Transverse colon (tissue), 4 donors: ENCODE results near the gene FAM174C. TPM values are rescaled to one million over a fixed set of nuclear protein-coding genes. Genes with fewer than 3 reads are reported as not detected.

Source experiments
- DNase-seq: peaks from one replicate; pipeline ENCODE4 v3.0.0-alpha.2; 2019
- H3K27ac ChIP-seq, 4 donors: fragments of 200-600 bp; sonication (generic); 2 replicates each; pipeline ENCODE4 v1.5.1; 2016 to 2018; ENCODE audit warnings: inconsistent platforms in 4 of 4
- H3K27me3 ChIP-seq: fragments of 200-600 bp; sonication (generic); 2 replicates; pipeline ENCODE4 v1.5.1; 2017; ENCODE audit warnings: inconsistent platforms
- H3K36me3 ChIP-seq, 4 donors: fragments of 200-600 bp; sonication (generic); 2 replicates each; pipeline ENCODE4 v1.5.1; 2017 to 2019; ENCODE audit warnings: inconsistent platforms in 4 of 4
- H3K4me1 ChIP-seq, 4 donors: fragments of 200-600 bp; sonication (generic); 2 replicates each; pipeline ENCODE4 v1.5.1; 2017 to 2020; ENCODE audit warnings: inconsistent platforms in 4 of 4
- H3K4me3 ChIP-seq, 4 donors: fragments of 200-600 bp; sonication (generic); 1 replicate in 1 of 4; 2 replicates in 3 of 4; pipeline versions ENCODE4 v1.5.1 to v1.6.1; 2017 to 2019; ENCODE audit warnings: inconsistent platforms in 4 of 4
- H3K9me3 ChIP-seq, 2 donors: fragments of 200-600 bp; sonication (generic); 2 replicates each; pipeline ENCODE4 v1.5.1; 2017 to 2019; ENCODE audit warnings: inconsistent platforms in 2 of 2
- EP300 ChIP-seq: sonication (generic); formaldehyde crosslinking; IDR thresholded peaks from one replicate; pipeline ENCODE4 v1.6.1; 2017; ENCODE audit warnings: antibody characterized with exemption, low read depth
- POLR2A ChIP-seq: fragments of 450-650 bp; IDR thresholded peaks from one replicate; pipeline ENCODE4 v1.6.1; 2016; ENCODE audit warnings: antibody characterized with exemption, mild to moderate bottlenecking, moderate library complexity
- POLR2AphosphoS5 ChIP-seq, 3 donors: sonication (generic); formaldehyde crosslinking; IDR thresholded peaks; one replicate each; pipeline ENCODE4 v1.6.1; 2016; ENCODE audit warnings: antibody characterized with exemption in 3 of 3
- WGBS, 2 donors: methylation state at CpG; one replicate each; pipeline ENCODE4 v1.1.5; 2018; ENCODE audit warnings: low coverage in 1 of 2; 5-methylcytosine and 5-hydroxymethylcytosine counted together
- in situ Hi-C, 4 donors: fragments of 200-750 bp; cut with MboI; loops; one replicate each; pipeline versions ENCODE4 v1.15.0 to v1.15.1; 2017; ENCODE audit warnings: low sequenced_read_pairs in 3 of 4, low pct_ligation_motif_present in 1 of 4, low pct_unique_long_range_greater_than_20kb in 1 of 4
- intact Hi-C: fragments of 100-400 bp; cut with DNase I; formaldehyde crosslinking; loops from one replicate; pipeline ENCODE4 v1.15.1; 2023; ENCODE audit warnings: low total_unique reads
- total RNA-seq, 4 donors: library from RNA; depleted of rRNA; stranded (reverse); fragments of >200 nt; gene quantifications; one replicate each; pipeline ENCODE4 v1.1.0, GENCODE V29; 2016
- TF ChIP-seq, protein P1 (sequence below), 5 experiments: fragments of 200-600 bp in 3 of 5; fragments of 450-650 bp in 2 of 5; sonication (generic) in 3 of 5; IDR thresholded peaks; 1 replicate in 2 of 5; 2 replicates in 3 of 5; pipeline ENCODE4 v1.5.1; 2016 to 2017; ENCODE audit warnings: antibody characterized with exemption in 5 of 5, inconsistent platforms in 3 of 5, mild to moderate bottlenecking in 2 of 5, moderate library complexity in 1 of 5

Gene FAM174C
- total RNA-seq, 4 donors from 2014 or later, result 72.5 to 116 (median 99.0) TPM

DNA sequence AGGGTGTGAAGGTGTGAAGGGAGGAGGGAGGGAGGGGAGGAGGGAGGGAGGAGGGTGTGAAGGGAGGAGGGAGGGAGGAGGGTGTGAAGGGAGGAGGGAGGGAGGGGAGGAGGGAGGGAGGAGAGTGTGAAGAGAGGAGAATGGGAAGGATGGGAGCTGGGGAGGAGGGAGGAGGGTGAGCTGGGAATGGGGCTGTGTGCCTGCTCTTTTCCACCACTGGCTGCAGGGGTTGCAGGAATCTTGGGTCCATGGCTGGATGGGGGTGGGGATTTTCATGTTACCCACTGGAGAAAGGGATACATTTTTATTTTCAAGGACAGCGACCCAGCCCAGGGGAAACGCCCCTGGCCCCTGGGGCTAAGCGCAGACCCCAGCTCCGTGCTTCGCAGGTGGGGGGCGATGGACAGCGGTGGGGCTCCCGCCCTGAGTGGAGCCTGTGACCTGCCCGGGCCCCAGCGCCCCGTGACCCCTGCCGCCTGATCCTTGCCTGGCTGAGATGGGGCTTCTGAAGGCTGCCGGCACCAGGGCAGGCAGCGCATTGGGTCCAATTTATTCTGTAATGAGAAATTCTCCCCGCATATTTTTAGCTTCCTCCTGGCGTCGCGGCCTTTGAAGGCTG, 7.4 kb downstream of the FAM174C start:
- 73 to 77% methylated on average over 8 to 18 of the region's 18 CpGs for WGBS, 2 donors
- H3K4me1 ChIP-seq, result peaks cover 9 to 49% (median 37%) of the 10 kb centered on the region in 4 donors
- peaks cover 41% of the 10 kb centered on the region for H3K27me3 ChIP-seq
- H3K4me3 ChIP-seq, result no peak overlapping the region
- DNase-seq, result no peak
- in situ Hi-C loops, result loop anchor here in 2 of 4 donors (25.0 kb wide), 1 partner anchor 105 kb away; the partner anchor contains the start of gene NDUFS7 (in 2 of the 2)
- H3K27ac ChIP-seq, result peak overlapping the region; percentile 85 to 91 (median 90)
- TF ChIP-seq POLR2A (no peak), POLR2AphosphoS5 (IDR thresholded peaks at IDR 0.05) (no peak), EP300 (no peak)
- no peaks in the 10 kb centered on the region for H3K36me3 ChIP-seq
- no peaks in the 10 kb centered on the region for H3K9me3 ChIP-seq
- intact Hi-C loops, result loop anchor here (10.0 kb wide), 1 partner anchor 122 kb away; the partner anchor contains the start of genes DAZAP1 and GAMT

DNA sequence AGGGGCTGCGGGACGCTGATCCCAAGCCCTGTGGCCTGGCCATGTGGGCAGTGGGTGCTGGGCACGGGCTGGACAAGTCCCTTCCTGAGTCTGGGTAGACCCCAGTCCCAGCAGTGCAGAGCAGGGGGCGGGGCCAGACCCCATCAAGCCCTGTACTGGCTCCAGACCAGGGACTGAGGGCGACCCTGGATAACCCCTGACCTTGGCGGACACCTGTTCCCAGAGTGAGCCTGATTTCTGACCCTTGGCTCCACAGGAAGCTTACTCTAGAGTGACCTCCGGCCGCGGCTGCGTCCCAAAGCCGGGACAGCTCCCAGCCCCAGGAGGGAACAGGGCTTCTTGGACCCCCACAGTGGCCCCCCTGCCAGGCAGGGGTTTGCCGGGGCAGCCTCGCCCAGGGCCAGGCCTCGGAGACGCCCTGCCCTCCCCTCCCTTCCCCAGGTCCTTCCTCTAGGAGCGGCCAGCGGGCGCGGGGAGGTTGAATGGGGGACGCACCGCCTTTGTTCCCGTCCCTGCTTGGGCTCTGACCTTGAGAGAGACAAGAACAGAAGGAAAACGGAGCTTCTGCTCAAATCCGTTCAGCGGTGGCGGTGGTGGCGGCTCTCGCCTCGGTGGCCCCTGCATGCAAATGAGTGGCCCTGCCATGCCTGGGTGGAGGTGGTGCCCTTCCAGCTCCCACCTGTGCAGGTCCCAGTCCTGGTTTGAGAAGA, 8.0 kb downstream of the FAM174C start:
- in situ Hi-C loops (loop anchor here in 2 of 4 donors (25.0 kb wide), 1 partner anchor 104 kb away; the partner anchor contains the start of gene NDUFS7 (in 2 of the 2)), intact Hi-C loops (loop anchor here (10.0 kb wide), 1 partner anchor 121 kb away; the partner anchor contains the start of genes DAZAP1 and GAMT)
- Histone ChIP-seq H3K4me3 (peak overlapping the region in 2 of 4 donors; percentile 6 to 13), H3K9me3 (no peaks in the 10 kb centered on the region), H3K36me3 (no peaks in the 10 kb centered on the region), H3K27ac (peak overlapping the region; percentile 85 to 91 (median 90)), H3K4me1 (peaks cover 9 to 54% (median 41%) of the 10 kb centered on the region in 4 donors), H3K27me3 (peaks cover 48% of the 10 kb centered on the region)
- 53% methylated on average over 19 of the region's 29 CpGs; no CpG with 5 or more reads in 1 of the 2 donors for WGBS, 2 donors
- TF ChIP-seq EP300 (no peak), POLR2AphosphoS5 (IDR thresholded peaks at IDR 0.05) (no peak), POLR2A (no peak)
- TF ChIP-seq, protein P1, sequence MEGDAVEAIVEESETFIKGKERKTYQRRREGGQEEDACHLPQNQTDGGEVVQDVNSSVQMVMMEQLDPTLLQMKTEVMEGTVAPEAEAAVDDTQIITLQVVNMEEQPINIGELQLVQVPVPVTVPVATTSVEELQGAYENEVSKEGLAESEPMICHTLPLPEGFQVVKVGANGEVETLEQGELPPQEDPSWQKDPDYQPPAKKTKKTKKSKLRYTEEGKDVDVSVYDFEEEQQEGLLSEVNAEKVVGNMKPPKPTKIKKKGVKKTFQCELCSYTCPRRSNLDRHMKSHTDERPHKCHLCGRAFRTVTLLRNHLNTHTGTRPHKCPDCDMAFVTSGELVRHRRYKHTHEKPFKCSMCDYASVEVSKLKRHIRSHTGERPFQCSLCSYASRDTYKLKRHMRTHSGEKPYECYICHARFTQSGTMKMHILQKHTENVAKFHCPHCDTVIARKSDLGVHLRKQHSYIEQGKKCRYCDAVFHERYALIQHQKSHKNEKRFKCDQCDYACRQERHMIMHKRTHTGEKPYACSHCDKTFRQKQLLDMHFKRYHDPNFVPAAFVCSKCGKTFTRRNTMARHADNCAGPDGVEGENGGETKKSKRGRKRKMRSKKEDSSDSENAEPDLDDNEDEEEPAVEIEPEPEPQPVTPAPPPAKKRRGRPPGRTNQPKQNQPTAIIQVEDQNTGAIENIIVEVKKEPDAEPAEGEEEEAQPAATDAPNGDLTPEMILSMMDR (IDR thresholded peaks at IDR 0.05), result no peak
- DNase-seq, result no peak

GRCh38 chr19:1283917-1284292, 8.6 kb downstream of the FAM174C start:
- WGBS, 2 donors, result 62% methylated on average over 12 of the region's 12 CpGs; no CpG with 5 or more reads in 1 of the 2 donors
- no peak for DNase-seq
- Histone ChIP-seq H3K4me1 (peaks cover 9 to 54% (median 41%) of the 10 kb centered on the region in 4 donors), H3K27me3 (peaks cover 53% of the 10 kb centered on the region), H3K27ac (peak overlapping the region; percentile 85 to 91 (median 90)), H3K36me3 (no peaks in the 10 kb centered on the region), H3K4me3 (peak overlapping the region in 2 of 4 donors; percentile 6 to 13), H3K9me3 (no peaks in the 10 kb centered on the region)
- TF ChIP-seq POLR2AphosphoS5 (IDR thresholded peaks at IDR 0.05), result no peak
- TF ChIP-seq, protein P1 (IDR thresholded peaks at IDR 0.05), result no peak
- in situ Hi-C loops (loop anchor here in 2 of 4 donors (25.0 kb wide), 1 partner anchor 103 kb away; the partner anchor contains the start of gene NDUFS7 (in 2 of the 2)), intact Hi-C loops (loop anchor here (10.0 kb wide), 1 partner anchor 121 kb away; the partner anchor contains the start of genes DAZAP1 and GAMT)

DNA sequence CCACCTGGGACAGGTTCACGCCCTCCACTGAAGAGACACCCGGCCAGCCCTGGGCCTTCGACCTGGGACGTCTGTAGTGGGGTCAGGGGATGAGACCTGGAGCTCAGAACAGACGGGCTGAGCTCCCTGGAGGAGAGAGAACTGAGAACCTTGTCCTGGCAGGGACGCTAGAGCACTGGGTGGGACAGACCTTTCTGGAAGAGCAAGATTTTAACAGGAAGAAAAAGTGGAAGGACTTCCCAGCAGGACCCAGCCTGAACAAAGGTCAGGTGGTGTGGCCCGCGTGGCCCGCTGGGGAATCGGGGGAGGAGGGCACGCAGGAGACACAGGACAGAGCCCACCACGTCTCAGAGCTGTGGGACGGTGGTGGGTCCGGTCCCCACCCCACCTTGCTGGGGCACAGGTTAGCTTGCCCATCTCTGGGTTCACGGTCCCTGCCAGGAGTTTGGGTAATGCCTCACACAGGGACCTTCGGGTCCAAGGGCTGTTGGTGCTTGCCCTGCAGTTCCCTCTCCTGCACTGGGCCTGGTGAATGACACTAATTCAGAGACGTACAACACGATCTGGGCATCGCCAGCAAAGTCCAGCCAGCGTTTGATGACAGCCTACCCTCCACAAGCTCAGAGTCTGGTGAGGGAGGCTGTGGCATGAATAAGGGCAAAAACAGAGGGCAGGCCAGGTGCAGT, 9.1 kb downstream of the FAM174C start:
- Histone ChIP-seq H3K4me1 (peaks cover 9 to 54% (median 41%) of the 10 kb centered on the region in 4 donors), H3K27ac (peak overlapping the region; percentile 85 to 91 (median 90)), H3K27me3 (peaks cover 53% of the 10 kb centered on the region), H3K9me3 (no peaks in the 10 kb centered on the region), H3K4me3 (peak overlapping the region in 1 of 4 donors; percentile 13), H3K36me3 (no peaks in the 10 kb centered on the region)
- intact Hi-C loops, result loop anchor here (10.0 kb wide), 1 partner anchor 120 kb away; the partner anchor contains the start of genes DAZAP1 and GAMT
- in situ Hi-C loops, result loop anchor here in 2 of 4 donors (25.0 kb wide), 1 partner anchor 103 kb away; the partner anchor contains the start of gene NDUFS7 (in 2 of the 2)
- DNase-seq, result peak; percentile 80
- TF ChIP-seq POLR2A (peak; percentile 77), POLR2AphosphoS5 (IDR thresholded peaks at IDR 0.05) (peak in 2 of 3 donors; percentile 78 to 82), EP300 (no peak)
- TF ChIP-seq, protein P1 (IDR thresholded peaks at IDR 0.05), result peak in 1 of 5 experiments; percentile 28
- 38% methylated on average over 19 of the region's 20 CpGs; no CpG with 5 or more reads in 1 of the 2 donors for WGBS, 2 donors
